IMR-90 (cell line): Measurements from ENCODE around the gene RRM1.

Experiments
- CEBPB ChIP-seq: IDR thresholded peaks from 2 replicates; pipeline ENCODE4 v1.6.1; 2012; ENCODE audit warnings: low read depth, low read length, improper control_type of control experiment
- CHD1 ChIP-seq: IDR thresholded peaks from 2 replicates; pipeline ENCODE4 v1.6.1; 2012; ENCODE audit warnings: low read depth, low read length, improper control_type of control experiment
- MAZ ChIP-seq: IDR thresholded peaks from 2 replicates; pipeline ENCODE4 v1.6.1; 2012; ENCODE audit warnings: low read depth, mild to moderate bottlenecking, low read length, improper control_type of control experiment, moderate library complexity, borderline replicate concordance
- MXI1 ChIP-seq: IDR thresholded peaks from 2 replicates; pipeline ENCODE4 v1.6.1; 2012; ENCODE audit warnings: low read depth, mild to moderate bottlenecking, low read length, moderate library complexity, borderline replicate concordance
- POLR2A ChIP-seq: IDR thresholded peaks from 2 replicates; pipeline ENCODE4 v1.6.1; 2012; ENCODE audit warnings: mild to moderate bottlenecking, low read depth, low read length
- RAD21 ChIP-seq: IDR thresholded peaks from 2 replicates; pipeline ENCODE4 v1.6.1; 2012; ENCODE audit warnings: low read length, improper control_type of control experiment
- SMC3 ChIP-seq: fragments of 150-350 bp; IDR thresholded peaks from 2 replicates; pipeline ENCODE4 v1.6.1; 2016; ENCODE audit warnings: low read depth, mild to moderate bottlenecking, antibody characterized with exemption, low read length, moderate library complexity
- TF ChIP-seq, protein P1 (sequence below): conservative IDR thresholded peaks from 2 replicates; pipeline ENCODE4 v1.5.1; 2012; ENCODE audit warnings: mild to moderate bottlenecking, low read depth, low read length, improper control_type of control experiment

- TF ChIP-seq, protein P1, sequence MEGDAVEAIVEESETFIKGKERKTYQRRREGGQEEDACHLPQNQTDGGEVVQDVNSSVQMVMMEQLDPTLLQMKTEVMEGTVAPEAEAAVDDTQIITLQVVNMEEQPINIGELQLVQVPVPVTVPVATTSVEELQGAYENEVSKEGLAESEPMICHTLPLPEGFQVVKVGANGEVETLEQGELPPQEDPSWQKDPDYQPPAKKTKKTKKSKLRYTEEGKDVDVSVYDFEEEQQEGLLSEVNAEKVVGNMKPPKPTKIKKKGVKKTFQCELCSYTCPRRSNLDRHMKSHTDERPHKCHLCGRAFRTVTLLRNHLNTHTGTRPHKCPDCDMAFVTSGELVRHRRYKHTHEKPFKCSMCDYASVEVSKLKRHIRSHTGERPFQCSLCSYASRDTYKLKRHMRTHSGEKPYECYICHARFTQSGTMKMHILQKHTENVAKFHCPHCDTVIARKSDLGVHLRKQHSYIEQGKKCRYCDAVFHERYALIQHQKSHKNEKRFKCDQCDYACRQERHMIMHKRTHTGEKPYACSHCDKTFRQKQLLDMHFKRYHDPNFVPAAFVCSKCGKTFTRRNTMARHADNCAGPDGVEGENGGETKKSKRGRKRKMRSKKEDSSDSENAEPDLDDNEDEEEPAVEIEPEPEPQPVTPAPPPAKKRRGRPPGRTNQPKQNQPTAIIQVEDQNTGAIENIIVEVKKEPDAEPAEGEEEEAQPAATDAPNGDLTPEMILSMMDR: no peak
- TF ChIP-seq POLR2A (no peak), SMC3 (no peak), MXI1 (no peak), CHD1 (no peak), CEBPB (no peak), RAD21 (no peak), MAZ (no peak)
These were observed 17.2 kb downstream of the RRM1 start for GRCh38 chr11:4111834-4112233.
